Sigmoid colon (tissue), 4 donors: ENCODE data around the gene RHBDL2.

Experiments
- CTCF ChIP-seq, 4 experiments: fragments of 450-650 bp in 3 of 4; fragments of 200-600 bp in 1 of 4; IDR thresholded peaks; one replicate each; pipeline ENCODE4 v1.5.1; 2016 to 2019; ENCODE audit warnings: antibody characterized with exemption in 4 of 4, mild to moderate bottlenecking in 3 of 4, moderate library complexity in 2 of 4
- POLR2A ChIP-seq, 2 donors: fragments of 450-650 bp; IDR thresholded peaks; one replicate each; pipeline ENCODE4 v1.6.1; 2016; ENCODE audit warnings: antibody characterized with exemption in 2 of 2, mild to moderate bottlenecking in 2 of 2, moderate library complexity in 2 of 2
- POLR2AphosphoS5 ChIP-seq, 4 donors: sonication (generic); formaldehyde crosslinking; IDR thresholded peaks; one replicate each; pipeline ENCODE4 v1.6.1; 2017; ENCODE audit warnings: antibody characterized with exemption in 4 of 4

GRCh38 chr1:38990738-38991637 lies 49.4 kb upstream of the RHBDL2 start, which contains the start of gene AKIRIN1:
- TF ChIP-seq CTCF (IDR thresholded peaks at IDR 0.05) (peak in 1 of 4 experiments; percentile 21), POLR2A (IDR thresholded peaks at IDR 0.05) (peak; percentile 86 to 91), POLR2AphosphoS5 (IDR thresholded peaks at IDR 0.05) (peak; percentile 95 to 99 (median 98))
